ENCODE measurements around the gene CLHC1. TPM values are rescaled to one million over a fixed set of nuclear protein-coding genes. Genes with fewer than 3 reads are reported as not detected.

CLHC1 gene
- total RNA-seq, 1 donor from 2014 or later = 6.8 TPM

- no peak for TF ChIP-seq CTCF (IDR thresholded peaks at IDR 0.05; ENCODE audit: insufficient read depth, low read length, severe bottlenecking)
- no peaks in the 10 kb centered on the region for H3K27me3 ChIP-seq (ENCODE audit: control insufficient read depth, insufficient read depth, low read length)
- no peak for FAIRE-seq
- H3K4me3 ChIP-seq (ENCODE audit: low read depth, low read length) = no peak overlapping the region
- no peak for DNase-seq (ENCODE audit: low read depth)
- no peaks in the 10 kb centered on the region for H3K36me3 ChIP-seq (ENCODE audit: control insufficient read depth, insufficient read depth, low read length)
Measured at GRCh38 chr2:55141572-55142413, 90.3 kb downstream of the CLHC1 start.

- H3K36me3 ChIP-seq (ENCODE audit: control insufficient read depth, insufficient read depth, low read length) = no peaks in the 10 kb centered on the region
- TF ChIP-seq CTCF (IDR thresholded peaks at IDR 0.05; ENCODE audit: insufficient read depth, low read length, severe bottlenecking) = no peak
- no peak overlapping the region for H3K4me3 ChIP-seq (ENCODE audit: low read depth, low read length)
- FAIRE-seq (no peak), DNase-seq (ENCODE audit: low read depth) (no peak)
- no peaks in the 10 kb centered on the region for H3K27me3 ChIP-seq (ENCODE audit: control insufficient read depth, insufficient read depth, low read length)
Measured at GRCh38 chr2:55140316-55141219, 91.5 kb downstream of the CLHC1 start.

- FAIRE-seq = no peak
- Histone ChIP-seq H3K36me3 (ENCODE audit: control insufficient read depth, insufficient read depth, low read length) (no peaks in the 10 kb centered on the region), H3K4me3 (ENCODE audit: low read depth, low read length) (no peak overlapping the region), H3K27me3 (ENCODE audit: control insufficient read depth, insufficient read depth, low read length) (no peaks in the 10 kb centered on the region)
- no peak for TF ChIP-seq CTCF (IDR thresholded peaks at IDR 0.05; ENCODE audit: insufficient read depth, low read length, severe bottlenecking)
- no peak for DNase-seq (ENCODE audit: low read depth)
Measured at GRCh38 chr2:55139305-55139704, 92.8 kb downstream of the CLHC1 start.

GRCh38 chr2:55138882-55139229 lies 93.2 kb downstream of the CLHC1 start:
- H3K4me3 ChIP-seq (ENCODE audit: low read depth, low read length) = no peak overlapping the region
- no peak for TF ChIP-seq CTCF (IDR thresholded peaks at IDR 0.05; ENCODE audit: insufficient read depth, low read length, severe bottlenecking)
- H3K36me3 ChIP-seq (ENCODE audit: control insufficient read depth, insufficient read depth, low read length) = no peaks in the 10 kb centered on the region
- DNase-seq (ENCODE audit: low read depth) (no peak), FAIRE-seq (no peak)
- no peaks in the 10 kb centered on the region for H3K27me3 ChIP-seq (ENCODE audit: control insufficient read depth, insufficient read depth, low read length)

- H3K36me3 ChIP-seq (ENCODE audit: control insufficient read depth, insufficient read depth, low read length) = no peaks in the 10 kb centered on the region
- H3K27me3 ChIP-seq (ENCODE audit: control insufficient read depth, insufficient read depth, low read length) = no peaks in the 10 kb centered on the region
- no peak for DNase-seq (ENCODE audit: low read depth)
- H3K4me3 ChIP-seq (ENCODE audit: low read depth, low read length) = no peak overlapping the region
- no peak for FAIRE-seq
- TF ChIP-seq CTCF (IDR thresholded peaks at IDR 0.05; ENCODE audit: insufficient read depth, low read length, severe bottlenecking) = no peak
Measured at GRCh38 chr2:55138014-55138881, 93.8 kb downstream of the CLHC1 start.
